ENCODE data around the gene NAP1L4.

NAP1L4 gene

GRCh38 chr11:2934021-2934550 is 58.0 kb downstream of the NAP1L4 start:
- no peak for DNase-seq

GRCh38 chr11:2933375-2934020 is 58.6 kb downstream of the NAP1L4 start:
- DNase-seq: peak; percentile 56

- DNase-seq: no peak
Observed at GRCh38 chr11:2932850-2933251, 59.3 kb downstream of the NAP1L4 start.

- no peak for DNase-seq
Observed at GRCh38 chr11:2931771-2932738, 60.1 kb downstream of the NAP1L4 start.

- no peak for DNase-seq
Observed at GRCh38 chr11:2931420-2931746, 60.7 kb downstream of the NAP1L4 start.

- peak; percentile 44 for DNase-seq
Observed at GRCh38 chr11:2930704-2931419, 61.3 kb downstream of the NAP1L4 start.

- peak; percentile 7 for DNase-seq
Observed at GRCh38 chr11:2929950-2930703, 62.0 kb downstream of the NAP1L4 start.

GRCh38 chr11:2929531-2929949 is 62.6 kb downstream of the NAP1L4 start:
- peak; percentile 35 for DNase-seq

GRCh38 chr11:2928605-2929530 is 63.3 kb downstream of the NAP1L4 start, which contains the start of gene PHLDA2:
PHLDA2 (minus strand) TSS chr11:2929420; CDS start chr11:2929364, 56 bp downstream.
- peak; percentile 44 for DNase-seq

GRCh38 chr11:2927851-2928604 is 64.1 kb downstream of the NAP1L4 start:
- no peak for DNase-seq

GRCh38 chr11:2927121-2927800 is 64.9 kb downstream of the NAP1L4 start:
- no peak for DNase-seq

- DNase-seq: no peak
Observed at GRCh38 chr11:2926611-2927051, 65.5 kb downstream of the NAP1L4 start.

GRCh38 chr11:2924821-2925675 is 67.1 kb downstream of the NAP1L4 start:
- DNase-seq: no peak

- DNase-seq: no peak
Observed at GRCh38 chr11:2924381-2924780, 67.7 kb downstream of the NAP1L4 start.

- DNase-seq: no peak
Observed at GRCh38 chr11:2923446-2924375, 68.4 kb downstream of the NAP1L4 start.

GRCh38 chr11:2922655-2923054 is 69.5 kb downstream of the NAP1L4 start:
- no peak for DNase-seq

- no peak for DNase-seq
Observed at GRCh38 chr11:2921742-2922493, 70.2 kb downstream of the NAP1L4 start.
